H1 (cell line): ENCODE results near the gene CNFN. TPM values are rescaled to one million over a fixed set of nuclear protein-coding genes. Genes with fewer than 3 reads are reported as not detected.

Experiments
- ASH2L ChIP-seq: fragments of 200-600, 300-600 bp; sonication (generic); IDR thresholded peaks from one replicate; pipeline ENCODE4 v1.7.1; 2017; ENCODE audit warnings: low read length
- CTCF ChIP-seq, 3 experiments: IDR thresholded peaks; 1 replicate in 2 of 3; 2 replicates in 1 of 3; pipeline versions ENCODE4 v1.5.1 to v1.6.1; 2011; ENCODE audit warnings: low read length in 3 of 3, mild to moderate bottlenecking in 3 of 3, inconsistent platforms in 2 of 3, low read depth in 1 of 3, moderate library complexity in 1 of 3; ENCODE audit not compliant: insufficient read depth in 1 of 3; ENCODE audit errors: control extremely low read depth in 1 of 3
- HDAC6 ChIP-seq: IDR thresholded peaks from one replicate; pipeline ENCODE4 v1.7.1; 2012; ENCODE audit warnings: low read depth, mild to moderate bottlenecking, inconsistent platforms, low read length, moderate library complexity
- KDM4A ChIP-seq: IDR thresholded peaks from one replicate; pipeline ENCODE4 v1.7.1; 2012; ENCODE audit warnings: low read depth, mild to moderate bottlenecking, moderate library complexity, low read length, inconsistent platforms; ENCODE audit not compliant: severe bottlenecking
- KDM5A ChIP-seq: fragments of 200-600 bp; IDR thresholded peaks from 2 replicates; pipeline ENCODE4 v1.7.1; 2012; ENCODE audit warnings: mild to moderate bottlenecking, low read length, inconsistent platforms, mixed read lengths
- MAFK ChIP-seq: IDR thresholded peaks from 2 replicates; pipeline ENCODE4 v1.6.1; 2012; ENCODE audit warnings: low read depth, mild to moderate bottlenecking, improper control_type of control experiment, low read length
- POLR2A ChIP-seq, 2 experiments: IDR thresholded peaks; 1 replicate in 1 of 2; 2 replicates in 1 of 2; pipeline ENCODE4 v1.6.1; 2011; ENCODE audit warnings: low read depth in 2 of 2, low read length in 2 of 2, mild to moderate bottlenecking in 2 of 2; ENCODE audit errors: control extremely low read depth in 1 of 2
- polyA plus RNA-seq, 7 experiments: library from polyadenylated mRNA; depleted of rRNA in 3 of 7; stranded (reverse) in 5 of 7; unstranded in 2 of 7; fragments of >200 nt in 5 of 7; fragments of 200-250 nt in 2 of 7; gene quantifications; 1 replicate in 5 of 7; 2 replicates in 1 of 7; 4 replicates in 1 of 7; pipeline versions ENCODE4 v1.2.1 to v1.2.3, GENCODE V29; 2011 to 2013; ENCODE audit warnings: missing spikeins in 2 of 7, mixed read lengths in 2 of 7
- total RNA-seq: library from RNA; stranded (reverse); fragmentation: NEBNext Ultra II Directional; extraction: Animal tissue kit (Norgen Biotek cat#: 25700); gene quantifications from 2 replicates; pipeline ENCODE4 v1.2.1, GENCODE V29; 2021

The CNFN gene
- total and polyA plus RNA-seq, 2 of the 8 experiments (the other 6 are each of a cell fraction or from before 2014, with no cell fraction given): 8.9 to 31.5 TPM

GRCh38 chr19:42431486-42431885 is 41.4 kb upstream of the CNFN start (continued):
- TF ChIP-seq CTCF (IDR thresholded peaks at IDR 0.05; ENCODE audit: control extremely low read depth in 1 of 3, insufficient read depth in 1 of 3, low read depth in 1 of 3, low read length in 3 of 3) (no peak), POLR2A (IDR thresholded peaks at IDR 0.05; ENCODE audit: control extremely low read depth in 1 of 2, low read depth in 2 of 2, low read length in 2 of 2) (no peak), ASH2L (no peak), KDM5A (no peak), MAFK (no peak), HDAC6 (no peak), KDM4A (no peak)
